ENCODE results near the gene ZNF76.

ZNF76 gene

GRCh38 chr6:35283361-35283760, 23.8 kb downstream of the ZNF76 start:
- H3K36me3 ChIP-seq (ENCODE audit: control insufficient read depth in 1 of 2, insufficient read depth in 2 of 2, low read length in 2 of 2), result peaks cover 36 to 65% of the 10 kb centered on the region in 2 donors
- H3K4me3 ChIP-seq (ENCODE audit: low read depth in 1 of 2, low read length in 2 of 2), result no peak overlapping the region
- no peak overlapping the region for H3K27ac ChIP-seq (ENCODE audit: low read depth, low read length)
- H3K9ac ChIP-seq (ENCODE audit: low read depth in 1 of 2, low read length in 2 of 2), result no peak overlapping the region
- H3K4me1 ChIP-seq (ENCODE audit: control insufficient read depth in 1 of 2, insufficient read depth in 2 of 2, low read length in 2 of 2), result no peaks in the 10 kb centered on the region
- H3K27me3 ChIP-seq (ENCODE audit: control insufficient read depth in 1 of 2, insufficient read depth in 2 of 2, low read length in 2 of 2), result no peaks in the 10 kb centered on the region
- H3K9me3 ChIP-seq (ENCODE audit: control insufficient read depth in 1 of 2, low read length in 2 of 2), result no peaks in the 10 kb centered on the region

GRCh38 chr6:35287671-35288396, 28.3 kb downstream of the ZNF76 start:
- Histone ChIP-seq H3K9me3 (ENCODE audit: control insufficient read depth in 1 of 2, low read length in 2 of 2) (no peaks in the 10 kb centered on the region), H3K9ac (ENCODE audit: low read depth in 1 of 2, low read length in 2 of 2) (no peak overlapping the region), H3K36me3 (ENCODE audit: control insufficient read depth in 1 of 2, insufficient read depth in 2 of 2, low read length in 2 of 2) (peaks cover 59 to 89% of the 10 kb centered on the region in 2 donors), H3K4me3 (ENCODE audit: low read depth in 1 of 2, low read length in 2 of 2) (no peak overlapping the region), H3K27ac (ENCODE audit: low read depth, low read length) (no peak overlapping the region), H3K27me3 (ENCODE audit: control insufficient read depth in 1 of 2, insufficient read depth in 2 of 2, low read length in 2 of 2) (no peaks in the 10 kb centered on the region), H3K4me1 (ENCODE audit: control insufficient read depth in 1 of 2, insufficient read depth in 2 of 2, low read length in 2 of 2) (no peaks in the 10 kb centered on the region)

- Histone ChIP-seq H3K36me3 (ENCODE audit: control insufficient read depth in 1 of 2, insufficient read depth in 2 of 2, low read length in 2 of 2) (peaks cover 59 to 85% of the 10 kb centered on the region in 2 donors), H3K4me1 (ENCODE audit: control insufficient read depth in 1 of 2, insufficient read depth in 2 of 2, low read length in 2 of 2) (no peaks in the 10 kb centered on the region), H3K9me3 (ENCODE audit: control insufficient read depth in 1 of 2, low read length in 2 of 2) (no peaks in the 10 kb centered on the region), H3K4me3 (ENCODE audit: low read depth in 1 of 2, low read length in 2 of 2) (no peak overlapping the region), H3K27me3 (ENCODE audit: control insufficient read depth in 1 of 2, insufficient read depth in 2 of 2, low read length in 2 of 2) (no peaks in the 10 kb centered on the region), H3K9ac (ENCODE audit: low read depth in 1 of 2, low read length in 2 of 2) (no peak overlapping the region), H3K27ac (ENCODE audit: low read depth, low read length) (no peak overlapping the region)
Observed at GRCh38 chr6:35288834-35289233, 29.3 kb downstream of the ZNF76 start.

- H3K27ac ChIP-seq (ENCODE audit: low read depth, low read length), result no peak overlapping the region
- no peaks in the 10 kb centered on the region for H3K27me3 ChIP-seq (ENCODE audit: control insufficient read depth in 1 of 2, insufficient read depth in 2 of 2, low read length in 2 of 2)
- H3K9ac ChIP-seq (ENCODE audit: low read depth in 1 of 2, low read length in 2 of 2), result no peak overlapping the region
- no peaks in the 10 kb centered on the region for H3K4me1 ChIP-seq (ENCODE audit: control insufficient read depth in 1 of 2, insufficient read depth in 2 of 2, low read length in 2 of 2)
- H3K4me3 ChIP-seq (ENCODE audit: low read depth in 1 of 2, low read length in 2 of 2), result no peak overlapping the region
- peaks cover 50 to 76% of the 10 kb centered on the region in 2 donors for H3K36me3 ChIP-seq (ENCODE audit: control insufficient read depth in 1 of 2, insufficient read depth in 2 of 2, low read length in 2 of 2)
- H3K9me3 ChIP-seq (ENCODE audit: control insufficient read depth in 1 of 2, low read length in 2 of 2), result no peaks in the 10 kb centered on the region
Observed at GRCh38 chr6:35291491-35291890, 32.0 kb downstream of the ZNF76 start.

- peaks cover 5 to 6% of the 10 kb centered on the region in 2 donors for H3K4me1 ChIP-seq (ENCODE audit: control insufficient read depth in 1 of 2, insufficient read depth in 2 of 2, low read length in 2 of 2)
- peaks cover 40 to 66% of the 10 kb centered on the region in 2 donors for H3K36me3 ChIP-seq (ENCODE audit: control insufficient read depth in 1 of 2, insufficient read depth in 2 of 2, low read length in 2 of 2)
- no peak overlapping the region for H3K4me3 ChIP-seq (ENCODE audit: low read depth in 1 of 2, low read length in 2 of 2)
- no peaks in the 10 kb centered on the region for H3K27me3 ChIP-seq (ENCODE audit: control insufficient read depth in 1 of 2, insufficient read depth in 2 of 2, low read length in 2 of 2)
- H3K9ac ChIP-seq (ENCODE audit: low read depth in 1 of 2, low read length in 2 of 2), result no peak overlapping the region
- H3K9me3 ChIP-seq (ENCODE audit: control insufficient read depth in 1 of 2, low read length in 2 of 2), result no peaks in the 10 kb centered on the region
- no peak overlapping the region for H3K27ac ChIP-seq (ENCODE audit: low read depth, low read length)
Observed at GRCh38 chr6:35292494-35292893, 33.0 kb downstream of the ZNF76 start.

- no peak overlapping the region for H3K9ac ChIP-seq (ENCODE audit: low read depth in 1 of 2, low read length in 2 of 2)
- peaks cover 0 to 2% of the 10 kb centered on the region in 2 donors for H3K9me3 ChIP-seq (ENCODE audit: control insufficient read depth in 1 of 2, low read length in 2 of 2)
- no peaks in the 10 kb centered on the region for H3K27me3 ChIP-seq (ENCODE audit: control insufficient read depth in 1 of 2, insufficient read depth in 2 of 2, low read length in 2 of 2)
- peaks cover 32 to 56% of the 10 kb centered on the region in 2 donors for H3K36me3 ChIP-seq (ENCODE audit: control insufficient read depth in 1 of 2, insufficient read depth in 2 of 2, low read length in 2 of 2)
- no peak overlapping the region for H3K4me3 ChIP-seq (ENCODE audit: low read depth in 1 of 2, low read length in 2 of 2)
- H3K27ac ChIP-seq (ENCODE audit: low read depth, low read length), result no peak overlapping the region
- H3K4me1 ChIP-seq (ENCODE audit: control insufficient read depth in 1 of 2, insufficient read depth in 2 of 2, low read length in 2 of 2), result peaks cover 15% of the 10 kb centered on the region in 2 donors
Observed at GRCh38 chr6:35293681-35294080, 34.1 kb downstream of the ZNF76 start.

- Histone ChIP-seq H3K4me1 (ENCODE audit: control insufficient read depth in 1 of 2, insufficient read depth in 2 of 2, low read length in 2 of 2) (peaks cover 17 to 20% of the 10 kb centered on the region in 2 donors), H3K36me3 (ENCODE audit: control insufficient read depth in 1 of 2, insufficient read depth in 2 of 2, low read length in 2 of 2) (peaks cover 29 to 50% of the 10 kb centered on the region in 2 donors), H3K4me3 (ENCODE audit: low read depth in 1 of 2, low read length in 2 of 2) (no peak overlapping the region), H3K27ac (ENCODE audit: low read depth, low read length) (no peak overlapping the region), H3K27me3 (ENCODE audit: control insufficient read depth in 1 of 2, insufficient read depth in 2 of 2, low read length in 2 of 2) (no peaks in the 10 kb centered on the region), H3K9me3 (ENCODE audit: control insufficient read depth in 1 of 2, low read length in 2 of 2) (peaks cover 0 to 2% of the 10 kb centered on the region in 2 donors), H3K9ac (ENCODE audit: low read depth in 1 of 2, low read length in 2 of 2) (no peak overlapping the region)
Observed at GRCh38 chr6:35294308-35294945, 34.9 kb downstream of the ZNF76 start.

GRCh38 chr6:35295036-35295435, 35.5 kb downstream of the ZNF76 start:
- Histone ChIP-seq H3K27ac (ENCODE audit: low read depth, low read length) (no peak overlapping the region), H3K9me3 (ENCODE audit: control insufficient read depth in 1 of 2, low read length in 2 of 2) (peaks cover 0 to 2% of the 10 kb centered on the region in 2 donors), H3K4me1 (ENCODE audit: control insufficient read depth in 1 of 2, insufficient read depth in 2 of 2, low read length in 2 of 2) (peaks cover 22 to 24% of the 10 kb centered on the region in 2 donors), H3K36me3 (ENCODE audit: control insufficient read depth in 1 of 2, insufficient read depth in 2 of 2, low read length in 2 of 2) (peaks cover 25 to 44% of the 10 kb centered on the region in 2 donors), H3K27me3 (ENCODE audit: control insufficient read depth in 1 of 2, insufficient read depth in 2 of 2, low read length in 2 of 2) (no peaks in the 10 kb centered on the region), H3K4me3 (ENCODE audit: low read depth in 1 of 2, low read length in 2 of 2) (no peak overlapping the region), H3K9ac (ENCODE audit: low read depth in 1 of 2, low read length in 2 of 2) (no peak overlapping the region)

GRCh38 chr6:35295521-35296315, 36.2 kb downstream of the ZNF76 start:
- H3K36me3 ChIP-seq (ENCODE audit: control insufficient read depth in 1 of 2, insufficient read depth in 2 of 2, low read length in 2 of 2), result peaks cover 19 to 37% of the 10 kb centered on the region in 2 donors
- no peak overlapping the region for H3K9ac ChIP-seq (ENCODE audit: low read depth in 1 of 2, low read length in 2 of 2)
- H3K4me3 ChIP-seq (ENCODE audit: low read depth in 1 of 2, low read length in 2 of 2), result no peak overlapping the region
- peaks cover 24 to 29% of the 10 kb centered on the region in 2 donors for H3K4me1 ChIP-seq (ENCODE audit: control insufficient read depth in 1 of 2, insufficient read depth in 2 of 2, low read length in 2 of 2)
- H3K27me3 ChIP-seq (ENCODE audit: control insufficient read depth in 1 of 2, insufficient read depth in 2 of 2, low read length in 2 of 2), result no peaks in the 10 kb centered on the region
- no peak overlapping the region for H3K27ac ChIP-seq (ENCODE audit: low read depth, low read length)
- H3K9me3 ChIP-seq (ENCODE audit: control insufficient read depth in 1 of 2, low read length in 2 of 2), result peaks cover 0 to 2% of the 10 kb centered on the region in 2 donors
